GM12891 (cell line): Measurements from ENCODE around the gene RGCC.

ENCODE experiments used
- DNase-seq: peaks from one replicate; pipeline ENCODE4 v3.0.0; 2011; ENCODE audit warnings: low spot score; ENCODE audit not compliant: insufficient read length
- FAIRE-seq: peaks from 2 replicates; lab custom pipeline; 2011; peaks lifted over from hg19 to GRCh38; lab: Jason Lieb, UNC
- PAX5 ChIP-seq: IDR thresholded peaks from 2 replicates; pipeline ENCODE4 v1.6.1; 2011; ENCODE audit warnings: low read length, moderate library complexity, mild to moderate bottlenecking; ENCODE audit not compliant: insufficient read depth, severe bottlenecking
- POLR2A ChIP-seq: IDR thresholded peaks from 2 replicates; pipeline ENCODE4 v1.6.1; 2011; ENCODE audit warnings: low read depth, low read length, control low read depth
- POLR2AphosphoS5 ChIP-seq: IDR thresholded peaks from 2 replicates; pipeline ENCODE4 v1.6.1; 2011; ENCODE audit warnings: low read depth, low read length, control low read depth
- POU2F2 ChIP-seq: IDR thresholded peaks from 2 replicates; pipeline ENCODE4 v1.6.1; 2011; ENCODE audit warnings: low read depth, mild to moderate bottlenecking, control low read depth, low read length, moderate library complexity
- SPI1 ChIP-seq: IDR thresholded peaks from 2 replicates; pipeline ENCODE4 v1.6.1; 2011; ENCODE audit warnings: low read depth, low read length, control low read depth
- TAF1 ChIP-seq: IDR thresholded peaks from 2 replicates; pipeline ENCODE4 v1.6.1; 2011; ENCODE audit warnings: low read depth, low read length, control low read depth

Gene RGCC

GRCh38 chr13:41490371-41491015, 33.1 kb downstream of the RGCC start:
- FAIRE-seq (no peak), DNase-seq (no peak)
- TF ChIP-seq POLR2AphosphoS5 (no peak), POU2F2 (no peak)

GRCh38 chr13:41491436-41491835, 34.1 kb downstream of the RGCC start:
- no peak for FAIRE-seq
- TF ChIP-seq POLR2A (no peak), PAX5 (no peak)
- no peak for DNase-seq

GRCh38 chr13:41492432-41493260, 35.3 kb downstream of the RGCC start:
- FAIRE-seq = peak; percentile 56
- TF ChIP-seq TAF1 (no peak), POLR2AphosphoS5 (no peak)

GRCh38 chr13:41494202-41494601, 36.9 kb downstream of the RGCC start:
- no peak for FAIRE-seq
- TF ChIP-seq SPI1 (no peak), TAF1 (no peak), POLR2A (no peak), POLR2AphosphoS5 (no peak), PAX5 (no peak), POU2F2 (no peak)
- no peak for DNase-seq

More at GRCh38 chr13:41492432-41493260, 35.3 kb downstream of the RGCC start:
- no peak for DNase-seq

GRCh38 chr13:41495044-41495443, 37.7 kb downstream of the RGCC start:
- DNase-seq (no peak), FAIRE-seq (no peak)
- no peak for TF ChIP-seq POLR2AphosphoS5
- TF ChIP-seq SPI1 = no peak
- no peak for TF ChIP-seq TAF1
- TF ChIP-seq PAX5 = no peak
- no peak for TF ChIP-seq POLR2A

GRCh38 chr13:41496420-41497234, 39.3 kb downstream of the RGCC start:
- DNase-seq = no peak
- no peak for TF ChIP-seq POU2F2
- TF ChIP-seq PAX5 = no peak
- TF ChIP-seq POLR2AphosphoS5 = no peak
- TF ChIP-seq POLR2A = no peak
- TF ChIP-seq SPI1 = no peak
- no peak for TF ChIP-seq TAF1
- FAIRE-seq = peak; percentile 47

- FAIRE-seq (peak; percentile 61), DNase-seq (no peak)
- TF ChIP-seq POLR2AphosphoS5 (no peak), SPI1 (no peak), TAF1 (no peak), POLR2A (no peak), PAX5 (no peak), POU2F2 (no peak)
Measured at GRCh38 chr13:41497436-41497835, 40.1 kb downstream of the RGCC start.

- FAIRE-seq = no peak
- TF ChIP-seq SPI1 (no peak), POU2F2 (no peak), TAF1 (no peak), POLR2AphosphoS5 (no peak), POLR2A (no peak), PAX5 (no peak)
Measured at GRCh38 chr13:41499452-41499851, 42.1 kb downstream of the RGCC start.

GRCh38 chr13:41500511-41500910, 43.2 kb downstream of the RGCC start:
- DNase-seq (no peak), FAIRE-seq (peak; percentile 93)
- TF ChIP-seq POLR2AphosphoS5 = no peak
- TF ChIP-seq PAX5 = no peak
- no peak for TF ChIP-seq POLR2A
- no peak for TF ChIP-seq SPI1
- TF ChIP-seq TAF1 = no peak

More at GRCh38 chr13:41499452-41499851, 42.1 kb downstream of the RGCC start:
- no peak for DNase-seq
